ENCODE measurements around the gene CCT2.

GRCh38 chr12:69583203-69583602, 2.1 kb upstream of the CCT2 start:
- no peak for TF ChIP-seq POLR2A (IDR thresholded peaks at IDR 0.05)
- TF ChIP-seq, protein P1, sequence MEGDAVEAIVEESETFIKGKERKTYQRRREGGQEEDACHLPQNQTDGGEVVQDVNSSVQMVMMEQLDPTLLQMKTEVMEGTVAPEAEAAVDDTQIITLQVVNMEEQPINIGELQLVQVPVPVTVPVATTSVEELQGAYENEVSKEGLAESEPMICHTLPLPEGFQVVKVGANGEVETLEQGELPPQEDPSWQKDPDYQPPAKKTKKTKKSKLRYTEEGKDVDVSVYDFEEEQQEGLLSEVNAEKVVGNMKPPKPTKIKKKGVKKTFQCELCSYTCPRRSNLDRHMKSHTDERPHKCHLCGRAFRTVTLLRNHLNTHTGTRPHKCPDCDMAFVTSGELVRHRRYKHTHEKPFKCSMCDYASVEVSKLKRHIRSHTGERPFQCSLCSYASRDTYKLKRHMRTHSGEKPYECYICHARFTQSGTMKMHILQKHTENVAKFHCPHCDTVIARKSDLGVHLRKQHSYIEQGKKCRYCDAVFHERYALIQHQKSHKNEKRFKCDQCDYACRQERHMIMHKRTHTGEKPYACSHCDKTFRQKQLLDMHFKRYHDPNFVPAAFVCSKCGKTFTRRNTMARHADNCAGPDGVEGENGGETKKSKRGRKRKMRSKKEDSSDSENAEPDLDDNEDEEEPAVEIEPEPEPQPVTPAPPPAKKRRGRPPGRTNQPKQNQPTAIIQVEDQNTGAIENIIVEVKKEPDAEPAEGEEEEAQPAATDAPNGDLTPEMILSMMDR (IDR thresholded peaks at IDR 0.05), result no peak

Measured in stomach (tissue), 4 donors.